ENCODE measurements around the gene CIAO2A.
A peak's percentile ranks its signal among the peaks of the same experiment; 100 is the strongest.

Gene CIAO2A

GRCh38 chr15:64044300-64045100 is 49.1 kb downstream of the CIAO2A start:
- DNase-seq (ENCODE audit: low read depth) = no peak

- no peak for DNase-seq (ENCODE audit: low read depth)
Observed at GRCh38 chr15:64038878-64039610, 54.6 kb downstream of the CIAO2A start.

- no peak for DNase-seq (ENCODE audit: low read depth)
Observed at GRCh38 chr15:64037966-64038365, 55.7 kb downstream of the CIAO2A start.

DNA sequence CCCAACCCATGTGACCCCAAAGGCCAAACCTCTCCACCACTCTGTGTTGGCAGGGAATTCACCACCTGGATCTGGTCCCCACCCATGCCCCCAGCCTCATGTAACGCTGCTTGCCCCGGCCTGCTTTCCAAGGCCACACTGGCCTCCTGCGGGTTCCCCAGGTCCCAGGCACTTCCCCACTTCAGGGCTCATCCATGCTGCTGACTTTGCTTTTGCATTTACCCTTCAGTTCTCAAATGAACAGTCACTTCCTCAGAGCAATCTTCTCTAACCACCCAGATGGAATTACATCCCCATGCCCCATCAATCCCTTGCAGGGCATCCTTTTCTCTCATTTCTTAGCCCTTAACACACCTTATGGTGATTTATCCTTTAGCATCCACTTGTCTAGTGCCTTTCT is 56.5 kb downstream of the CIAO2A start:
- no peak for DNase-seq (ENCODE audit: low read depth)

DNA sequence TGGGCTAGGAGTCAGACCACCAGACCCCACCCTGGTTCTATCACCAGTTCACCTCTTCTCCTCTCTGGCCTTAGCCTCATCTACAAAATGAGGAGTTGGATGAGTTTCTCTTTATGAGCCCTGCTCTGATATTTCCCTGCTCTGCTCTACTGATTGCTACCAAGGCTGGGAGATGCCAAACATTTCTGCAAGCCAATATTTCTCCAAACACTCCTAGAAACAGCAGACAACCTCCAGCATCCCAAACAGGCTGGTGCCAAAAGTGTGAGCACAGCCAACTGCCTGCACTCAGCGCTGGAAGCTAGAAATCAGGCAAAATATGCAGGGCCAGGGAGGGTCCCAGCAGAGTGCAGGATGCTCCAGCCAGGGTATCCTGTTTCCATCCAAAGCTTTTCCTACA is 58.1 kb downstream of the CIAO2A start:
- DNase-seq (ENCODE audit: low read depth) = no peak

GRCh38 chr15:64034519-64034918 is 59.1 kb downstream of the CIAO2A start:
- no peak for DNase-seq (ENCODE audit: low read depth)

DNA sequence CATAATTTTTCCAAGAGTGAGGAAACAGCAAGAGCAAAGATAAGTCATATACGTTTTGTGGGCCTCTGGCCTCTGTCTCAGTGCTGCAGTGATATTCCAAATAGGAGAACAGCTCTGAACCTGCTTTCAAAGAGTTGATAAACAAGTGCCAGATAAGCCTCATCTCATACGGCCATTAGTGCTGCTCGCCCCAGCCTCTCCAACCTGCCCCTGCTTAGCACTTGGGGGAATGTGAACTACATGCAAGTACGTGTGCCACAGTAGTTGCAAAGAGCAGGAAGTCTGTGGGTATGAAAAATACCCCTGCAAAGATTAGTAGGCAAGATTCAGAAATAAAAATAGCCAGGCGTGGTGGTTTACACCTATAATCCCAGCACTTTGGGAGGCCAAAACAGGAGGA is 61.3 kb downstream of the CIAO2A start:
- DNase-seq (ENCODE audit: low read depth) = no peak

DNA sequence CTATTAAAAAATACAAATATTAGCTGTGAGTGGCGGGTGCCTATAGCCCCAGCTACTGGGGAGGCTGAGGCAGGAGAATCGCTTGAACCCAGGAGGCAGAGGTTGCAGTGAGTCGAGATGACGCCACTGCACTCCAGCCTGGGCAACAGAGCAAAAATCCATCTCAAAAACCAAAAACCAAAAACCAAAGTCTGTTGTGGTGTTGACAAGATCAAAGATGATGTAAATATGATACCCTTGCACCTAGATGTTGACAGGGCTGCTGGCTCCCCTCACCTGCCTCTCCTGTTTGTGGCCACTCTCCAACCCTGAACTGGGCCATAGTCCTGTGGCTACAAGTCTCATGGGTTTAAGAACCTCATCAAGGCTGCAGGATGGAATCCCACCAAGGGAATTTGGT is 63.5 kb downstream of the CIAO2A start:
- no peak for DNase-seq (ENCODE audit: low read depth)

DNA sequence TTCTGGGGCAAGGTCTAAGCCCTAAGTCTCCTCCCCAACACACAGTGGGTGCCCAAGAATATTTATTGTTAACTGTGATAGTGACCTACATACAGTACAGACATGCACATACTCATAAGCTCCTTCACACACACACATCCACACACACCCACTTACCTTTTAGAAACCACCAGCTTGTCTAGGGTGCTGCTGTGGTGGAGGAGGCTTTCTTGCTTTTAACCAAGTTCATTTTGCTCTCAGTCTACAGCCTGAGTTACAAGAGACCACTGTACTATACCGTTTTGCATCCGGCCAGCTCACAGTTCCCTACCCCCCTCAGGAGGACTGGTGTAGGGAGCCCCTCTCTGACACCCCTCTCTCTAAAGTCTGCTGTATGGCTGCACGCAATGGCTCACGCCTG is 64.0 kb downstream of the CIAO2A start:
- no peak for DNase-seq (ENCODE audit: low read depth)

DNA sequence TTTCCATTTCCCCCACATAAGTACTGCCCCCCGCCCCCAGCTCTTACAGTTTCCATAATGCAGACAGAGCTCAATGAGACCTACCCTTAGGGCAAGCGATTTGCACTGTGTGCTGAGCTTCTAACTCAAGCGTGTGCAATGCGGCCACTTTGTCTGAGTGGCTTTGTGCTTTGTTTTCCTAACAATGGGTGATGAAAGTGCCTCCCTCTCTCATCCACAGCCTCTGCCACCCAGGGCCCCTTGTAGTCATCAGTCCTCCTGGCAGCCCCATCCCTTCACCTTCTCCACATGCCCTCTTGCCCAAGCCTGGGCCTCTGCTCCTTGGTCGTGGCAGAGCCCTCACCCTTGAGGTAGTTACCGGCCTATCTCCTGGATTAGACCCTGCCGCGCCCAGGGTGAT is 64.5 kb downstream of the CIAO2A start:
- DNase-seq (ENCODE audit: low read depth) = no peak

GRCh38 chr15:64026591-64026990 is 67.0 kb downstream of the CIAO2A start:
- DNase-seq (ENCODE audit: low read depth) = no peak

GRCh38 chr15:64024172-64025050 is 69.2 kb downstream of the CIAO2A start:
- peak; percentile 16 for DNase-seq (ENCODE audit: low read depth)

DNA sequence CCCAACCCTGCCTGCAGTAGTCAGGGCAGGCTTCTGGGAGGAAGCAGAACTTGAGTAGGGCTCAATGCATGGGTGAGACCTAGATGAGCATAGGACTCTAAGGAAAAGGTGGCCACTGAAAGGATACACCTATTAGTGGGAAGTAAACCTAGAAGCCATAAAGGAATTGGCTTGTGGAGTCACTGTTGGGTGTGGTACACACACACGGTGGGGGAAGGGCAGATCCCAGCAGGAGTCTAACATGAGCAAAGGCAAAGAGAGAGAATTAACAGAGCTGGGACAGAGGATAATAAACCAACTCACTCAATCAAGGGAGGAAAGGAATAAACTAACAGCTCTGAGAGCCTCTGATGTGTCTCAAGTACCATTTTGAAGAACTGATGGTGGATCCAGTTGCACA is 70.4 kb downstream of the CIAO2A start:
- no peak for DNase-seq (ENCODE audit: low read depth)

GRCh38 chr15:64022571-64022970 is 71.1 kb downstream of the CIAO2A start:
- no peak for DNase-seq (ENCODE audit: low read depth)
